Activated naive CD4-positive, alpha-beta T cell treated with anti-CD3 and anti-CD28 coated beads for 36 hours (primary cell): ENCODE results near the gene SRRM5. TPM values are rescaled to one million over a fixed set of nuclear protein-coding genes. Genes with fewer than 3 reads are reported as not detected.
"Not testable (repeated sequence)": the region's sequence is repeated elsewhere in the genome, so short reads cannot be mapped to it uniquely, and the experiment has no call there.

Source experiments
- CTCF ChIA-PET: fragments of 350-600 bp; sonication (Branson Sonifier 250); formaldehyde crosslinking; loops from one replicate; lab custom pipeline; 2021; ENCODE audit warnings: antibody characterized with exemption; lab: Charles Lee
- DNase-seq: peaks from one replicate; pipeline ENCODE4 v3.0.0-alpha.2; 2020
- H3K27ac Mint-ChIP-seq: one replicate; pipeline ENCODE4 v1.8.0; 2021; ENCODE audit warnings: mild to moderate bottlenecking, mixed read lengths
- H3K27me3 Mint-ChIP-seq: one replicate; pipeline ENCODE4 v1.8.0; 2021; ENCODE audit warnings: low read depth, mixed read lengths
- H3K36me3 Mint-ChIP-seq: one replicate; pipeline ENCODE4 v1.8.0; 2021; ENCODE audit warnings: low read depth, mixed read lengths
- H3K4me1 Mint-ChIP-seq: one replicate; pipeline ENCODE4 v1.8.0; 2021; ENCODE audit warnings: low read depth, mixed read lengths
- H3K4me3 Mint-ChIP-seq: one replicate; pipeline ENCODE4 v1.8.0; 2021; ENCODE audit warnings: mild to moderate bottlenecking, moderate library complexity, mixed read lengths
- H3K9me3 Mint-ChIP-seq: one replicate; pipeline ENCODE4 v1.8.0; 2021; ENCODE audit warnings: mixed read lengths
- intact Hi-C: fragments of 100-400 bp; cut with micrococcal nuclease; formaldehyde crosslinking; loops from one replicate; pipeline ENCODE4 v1.15.1; 2023
- total RNA-seq, 2 experiments: library from RNA; stranded (reverse); gene quantifications; one replicate each; pipeline ENCODE4 v1.2.3, GENCODE V29; 2021

Gene SRRM5
- total RNA-seq, 2 experiments from 2014 or later: 0.21 to 0.27 TPM

DNA sequence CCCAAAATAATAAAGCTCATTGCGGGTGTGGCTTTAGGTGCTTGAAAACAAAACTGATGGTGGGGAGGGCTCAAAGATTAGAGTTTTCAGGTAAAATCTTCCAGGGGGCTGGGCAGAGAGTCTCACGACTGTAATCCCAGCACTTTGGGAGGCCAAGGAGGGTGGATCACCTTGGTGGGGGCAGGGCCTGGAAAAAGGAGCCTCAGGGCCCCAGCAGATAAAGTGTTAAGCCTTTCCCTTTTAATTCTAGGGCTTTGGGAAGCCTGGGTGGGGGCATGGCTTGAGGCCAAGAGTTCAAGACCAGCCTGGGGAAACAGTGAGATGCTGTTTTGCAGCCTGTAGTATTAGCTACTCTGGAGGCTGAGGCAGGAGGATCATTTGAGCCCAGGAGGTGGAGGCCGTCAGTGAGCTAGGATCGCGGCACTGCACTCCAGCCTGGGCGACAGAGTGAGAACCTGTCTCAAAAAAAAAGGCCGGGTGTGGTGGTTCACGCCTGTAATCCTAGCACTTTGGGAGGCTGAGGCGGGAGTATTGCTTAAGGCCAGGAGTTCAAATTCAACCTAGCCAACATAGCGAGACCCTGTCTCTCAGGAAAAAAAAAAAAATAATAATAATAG, 17.7 kb upstream of the SRRM5 start:
- Mint-ChIP-seq H3K27ac (no peak overlapping the region), H3K27me3 (no peaks in the 10 kb centered on the region), H3K36me3 (peaks cover 18% of the 10 kb centered on the region), H3K4me3 (peak overlapping the region; percentile 93), H3K9me3 (no peaks in the 10 kb centered on the region), H3K4me1 (peaks cover 33% of the 10 kb centered on the region)
- CTCF ChIA-PET: interaction anchor here (0.6 to 5.8 kb wide), 34 partner anchors 9 to 557 kb away, joined by 3 to 95 read pairs (median 7); partner anchors contain the start of genes ETHE1, PINLYP, XRCC1 and ZNF575
- intact Hi-C loops: loop anchor here (1.0 kb wide), 2 partner anchors 39 to 147 kb away; no protein-coding TSS in a partner anchor
- DNase-seq: no peak

DNA sequence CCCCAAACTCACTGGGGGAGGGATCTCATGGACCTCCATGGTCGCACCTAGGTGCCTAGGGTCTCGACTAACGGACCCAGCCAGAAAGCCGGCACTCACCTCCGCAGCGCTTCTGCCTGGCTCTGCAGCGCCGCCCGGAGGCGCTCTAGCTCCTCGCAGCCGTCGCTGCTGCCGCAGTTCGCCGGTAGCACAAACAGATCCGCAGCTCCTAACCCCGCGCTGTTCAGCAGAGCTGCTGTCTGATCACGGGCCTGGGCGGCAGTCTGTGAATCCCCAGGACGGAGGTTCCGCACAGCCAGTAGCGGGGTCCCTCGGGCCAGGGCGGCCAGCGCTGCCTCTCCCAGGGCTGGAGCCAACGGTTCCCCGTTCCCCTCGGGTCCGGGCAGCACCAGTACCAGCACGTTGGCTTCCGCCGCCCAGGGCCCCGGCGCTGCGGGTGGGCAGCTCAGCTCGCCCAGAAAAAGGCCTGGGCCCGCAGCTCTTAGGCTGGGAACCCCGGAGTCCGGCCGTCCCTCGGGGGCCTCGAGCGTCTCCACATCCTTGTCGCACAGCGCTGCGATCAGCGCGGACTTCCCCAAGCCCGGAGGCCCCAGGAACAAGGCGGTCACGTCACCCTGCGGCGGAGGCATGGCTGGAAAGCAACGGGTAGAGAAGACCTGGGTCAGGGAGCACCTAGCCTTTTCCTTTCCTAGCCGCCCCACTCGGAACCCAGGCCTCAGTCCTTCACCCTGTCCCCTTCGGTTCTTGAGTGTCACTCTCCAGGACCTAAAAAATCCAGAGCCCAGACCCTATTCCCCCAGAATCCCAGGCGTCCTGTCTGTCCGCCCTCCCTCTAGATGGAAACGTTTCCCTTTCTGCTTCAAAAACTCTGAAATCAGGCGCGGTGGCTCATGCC, 16.9 kb upstream of the SRRM5 start:
- Mint-ChIP-seq H3K36me3 (peaks cover 15% of the 10 kb centered on the region), H3K27me3 (no peaks in the 10 kb centered on the region), H3K27ac (peak overlapping the region; percentile 97), H3K4me3 (peak overlapping the region; percentile 93), H3K4me1 (peaks cover 29% of the 10 kb centered on the region), H3K9me3 (no peaks in the 10 kb centered on the region)
- CTCF ChIA-PET: interaction anchor here (0.6 to 5.8 kb wide), 35 partner anchors 8 to 556 kb away, joined by 3 to 95 read pairs (median 7); partner anchors contain the start of genes ETHE1, PINLYP, XRCC1 and ZNF575
- peak; percentile 83 for DNase-seq
- intact Hi-C loops: loop anchor here (1.0 kb wide), 2 partner anchors 40 to 148 kb away; no protein-coding TSS in a partner anchor

DNA sequence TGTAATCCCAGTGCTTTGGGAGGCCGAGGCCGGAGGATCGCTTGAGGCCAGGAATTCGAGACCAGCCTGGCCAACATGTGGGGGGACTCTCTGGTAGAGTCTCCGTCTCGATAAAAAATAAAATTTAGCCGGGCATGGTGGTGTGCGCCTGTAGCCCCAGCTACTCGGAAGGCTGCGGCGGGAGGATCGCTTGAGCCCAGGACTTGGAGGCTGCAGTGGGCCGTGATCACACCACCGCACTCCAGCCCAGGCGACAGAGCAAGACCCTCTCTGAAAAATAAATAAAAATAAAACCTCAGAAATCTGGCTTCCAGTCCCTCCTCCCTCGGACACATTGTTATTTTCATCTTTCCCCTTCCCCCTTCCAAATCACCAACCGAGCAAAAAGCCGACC, 16.3 kb upstream of the SRRM5 start:
- peaks cover 14% of the 10 kb centered on the region for H3K36me3 Mint-ChIP-seq
- no peaks in the 10 kb centered on the region for H3K9me3 Mint-ChIP-seq
- intact Hi-C loops: no loop called here
- no peaks in the 10 kb centered on the region for H3K27me3 Mint-ChIP-seq
- peaks cover 29% of the 10 kb centered on the region for H3K4me1 Mint-ChIP-seq
- no peak for DNase-seq
- peak overlapping the region; percentile 93 for H3K4me3 Mint-ChIP-seq
- H3K27ac Mint-ChIP-seq: peak overlapping the region; percentile 97
- CTCF ChIA-PET: interaction anchor here (0.7 to 5.8 kb wide), 11 partner anchors 9 to 214 kb away, joined by 3 to 95 read pairs (median 9); no protein-coding TSS in a partner anchor

DNA sequence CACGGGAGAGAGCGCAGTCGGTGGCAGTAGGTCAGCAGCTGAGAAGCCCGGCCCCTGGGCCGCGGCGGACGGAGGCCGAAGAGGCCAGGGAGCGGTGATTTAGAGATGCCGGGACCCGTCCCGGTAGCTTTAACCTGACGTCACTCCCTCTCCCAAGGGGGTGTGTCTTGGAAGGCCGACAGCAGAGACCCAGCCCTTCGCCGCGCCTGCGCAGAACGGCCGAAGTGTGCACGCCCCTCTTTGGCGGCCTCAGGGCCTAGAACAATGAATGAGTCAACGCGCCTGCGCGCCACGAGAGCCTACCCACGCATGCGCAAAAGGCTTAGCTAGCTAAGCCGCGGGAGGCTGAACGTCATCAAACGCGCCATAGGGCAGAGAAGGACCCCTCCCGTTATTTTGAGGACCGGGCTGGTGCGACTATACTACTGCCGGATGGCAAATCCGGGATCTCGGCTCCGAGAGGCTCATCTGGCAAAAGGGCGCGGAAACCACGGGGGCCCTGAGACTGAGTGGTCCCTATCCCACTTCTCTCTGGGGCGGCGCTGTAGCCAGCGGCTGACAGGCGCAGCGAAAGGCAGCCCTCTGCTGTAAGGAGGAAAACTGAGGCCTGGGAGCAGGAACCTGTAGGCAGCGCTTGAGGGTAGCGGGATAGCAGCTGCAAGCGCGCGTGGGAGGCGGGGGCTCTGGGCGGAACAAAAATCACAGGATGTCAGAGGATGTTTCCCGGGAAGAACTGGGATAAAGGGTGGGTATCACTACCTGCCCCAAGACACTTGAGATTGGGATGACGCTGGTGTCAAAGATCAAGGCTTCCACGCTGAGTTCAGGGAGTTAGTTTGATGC, 15.7 kb upstream of the SRRM5 start, which contains the start of the genes IRGQ and ZNF576:
IRGQ (minus strand) TSS at position 136 of the 843 bp plus-strand sequence. CDS start 796 bp downstream, outside the sequence.
ZNF576 (plus strand) TSS at position 597 of the 843 bp plus-strand sequence. CDS start 514 bp downstream, outside the sequence.
- H3K9me3 Mint-ChIP-seq: no peaks in the 10 kb centered on the region
- H3K4me3 Mint-ChIP-seq: peak within 1 kb of the TSS; percentile 93
- intact Hi-C loops: loop anchor here (1.0 kb wide), 11 partner anchors 21 to 189 kb away; partner anchors contain the start of genes PHLDB3, PINLYP, SMG9 and XRCC1
- CTCF ChIA-PET: interaction anchor here (0.7 to 5.8 kb wide), 9 partner anchors 25 to 214 kb away, joined by 3 to 95 read pairs (median 7); no protein-coding TSS in a partner anchor
- H3K36me3 Mint-ChIP-seq: peaks cover 10% of the 10 kb centered on the region
- peaks cover 29% of the 10 kb centered on the region for H3K4me1 Mint-ChIP-seq
- peak within 1 kb of the TSS; percentile 97 for H3K27ac Mint-ChIP-seq
- peak; percentile 100 for DNase-seq
- H3K27me3 Mint-ChIP-seq: no peaks in the 10 kb centered on the region

DNA sequence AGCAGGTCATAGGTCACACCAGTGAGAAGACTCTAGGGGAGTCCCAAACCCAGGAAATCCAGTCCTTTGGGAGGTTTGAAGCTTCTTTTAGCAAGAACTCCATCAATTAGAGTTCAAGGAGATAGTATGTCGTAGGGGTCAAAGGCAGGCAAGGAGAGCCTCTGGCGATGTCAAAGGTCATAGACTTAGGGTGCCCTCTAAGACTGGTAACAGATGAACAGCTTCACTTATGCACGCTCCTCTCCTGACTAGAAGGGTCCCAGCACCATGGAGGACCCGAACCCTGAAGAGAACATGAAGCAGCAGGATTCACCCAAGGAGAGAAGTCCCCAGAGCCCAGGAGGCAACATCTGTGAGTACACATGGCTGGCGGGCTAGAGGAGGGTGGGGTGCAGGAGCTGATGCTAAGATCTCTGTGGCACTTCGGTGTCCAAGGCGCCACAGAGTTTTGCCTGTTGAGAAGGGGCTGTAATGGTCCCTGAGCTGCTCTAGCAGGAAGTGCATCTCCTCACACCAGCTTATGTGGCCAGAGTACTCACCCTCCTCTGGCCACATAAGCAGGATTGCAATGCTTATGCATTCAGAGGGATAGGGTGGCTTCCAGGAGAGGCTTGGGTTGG, 14.9 kb upstream of the SRRM5 start:
- CTCF ChIA-PET: interaction anchor here (0.7 to 5.8 kb wide), 5 partner anchors 32 to 150 kb away, joined by 3 to 95 read pairs (median 5); no protein-coding TSS in a partner anchor
- Mint-ChIP-seq H3K27me3 (no peaks in the 10 kb centered on the region), H3K4me3 (peak overlapping the region; percentile 93), H3K4me1 (peaks cover 29% of the 10 kb centered on the region), H3K36me3 (peaks cover 11% of the 10 kb centered on the region), H3K9me3 (no peaks in the 10 kb centered on the region), H3K27ac (peak overlapping the region; percentile 97)
- intact Hi-C loops: loop anchor here (1.0 kb wide), 11 partner anchors 22 to 188 kb away; partner anchors contain the start of genes PHLDB3, PINLYP, SMG9 and XRCC1
- peak; percentile 12 for DNase-seq

DNA sequence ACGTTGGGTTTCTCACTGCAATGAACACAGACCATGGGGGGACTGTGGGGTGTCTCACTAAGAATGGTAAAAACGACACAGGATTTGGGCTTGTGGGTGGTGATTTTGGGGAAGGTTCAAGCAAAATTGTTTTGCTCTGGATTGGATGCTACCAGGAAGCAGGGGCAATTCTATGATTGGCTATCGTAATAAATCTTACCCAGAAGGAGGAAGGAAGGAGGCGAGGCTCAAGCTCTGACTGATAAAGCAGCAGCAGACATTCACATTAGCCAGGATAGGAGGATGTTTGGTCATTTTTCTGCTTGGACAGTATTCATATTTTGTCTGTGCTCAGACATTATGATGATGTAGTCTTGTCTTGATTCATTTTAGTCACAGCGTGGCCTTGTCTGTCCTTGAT, 14.0 kb upstream of the SRRM5 start:
- Mint-ChIP-seq H3K27ac (peak overlapping the region; percentile 97), H3K9me3 (no peaks in the 10 kb centered on the region), H3K27me3 (no peaks in the 10 kb centered on the region), H3K4me1 (peaks cover 27% of the 10 kb centered on the region), H3K4me3 (peak overlapping the region; percentile 93), H3K36me3 (peaks cover 8% of the 10 kb centered on the region)
- intact Hi-C loops: no loop called here
- DNase-seq: no peak
- CTCF ChIA-PET: interaction anchor here (0.7 to 5.8 kb wide), 2 partner anchors 43 to 71 kb away, joined by 3 to 95 read pairs; no protein-coding TSS in a partner anchor

DNA sequence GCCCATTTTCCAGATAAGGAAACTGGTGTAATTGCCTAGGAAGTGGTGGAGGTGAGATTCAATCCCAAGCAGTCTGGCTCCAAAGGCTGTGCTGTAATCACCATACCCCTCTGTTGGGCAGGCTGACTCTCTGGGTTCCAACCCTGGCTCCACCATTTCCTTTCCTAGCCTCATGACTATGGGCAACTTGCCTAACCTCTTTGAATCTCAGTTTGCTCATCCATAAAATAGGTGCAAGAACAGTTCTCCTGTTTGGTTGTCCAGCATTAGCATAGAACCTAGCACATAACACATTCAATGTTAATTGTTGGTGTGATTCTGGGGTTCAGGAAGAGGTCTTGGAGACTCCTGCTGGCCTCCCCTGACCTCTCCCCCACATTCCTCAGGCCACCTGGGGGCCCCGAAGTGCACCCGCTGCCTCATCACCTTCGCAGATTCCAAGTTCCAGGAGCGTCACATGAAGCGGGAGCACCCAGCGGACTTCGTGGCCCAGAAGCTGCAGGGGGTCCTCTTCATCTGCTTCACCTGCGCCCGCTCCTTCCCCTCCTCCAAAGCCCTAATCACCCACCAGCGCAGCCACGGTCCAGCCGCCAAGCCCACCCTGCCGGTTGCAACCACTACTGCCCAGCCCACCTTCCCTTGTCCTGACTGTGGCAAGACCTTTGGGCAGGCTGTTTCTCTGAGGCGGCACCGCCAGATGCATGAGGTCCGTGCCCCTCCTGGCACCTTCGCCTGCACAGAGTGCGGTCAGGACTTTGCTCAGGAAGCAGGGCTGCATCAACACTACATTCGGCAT, 13.2 kb upstream of the SRRM5 start:
- DNase-seq: no peak
- Mint-ChIP-seq H3K4me1 (peaks cover 22% of the 10 kb centered on the region), H3K9me3 (no peaks in the 10 kb centered on the region), H3K27ac (no peak overlapping the region), H3K27me3 (no peaks in the 10 kb centered on the region), H3K4me3 (no peak overlapping the region), H3K36me3 (peaks cover 4% of the 10 kb centered on the region)
- intact Hi-C loops: no loop called here
- CTCF ChIA-PET: interaction anchor here (0.7 kb wide), 1 partner anchor 152 kb away, joined by 3 read pairs; no protein-coding TSS in a partner anchor

DNA sequence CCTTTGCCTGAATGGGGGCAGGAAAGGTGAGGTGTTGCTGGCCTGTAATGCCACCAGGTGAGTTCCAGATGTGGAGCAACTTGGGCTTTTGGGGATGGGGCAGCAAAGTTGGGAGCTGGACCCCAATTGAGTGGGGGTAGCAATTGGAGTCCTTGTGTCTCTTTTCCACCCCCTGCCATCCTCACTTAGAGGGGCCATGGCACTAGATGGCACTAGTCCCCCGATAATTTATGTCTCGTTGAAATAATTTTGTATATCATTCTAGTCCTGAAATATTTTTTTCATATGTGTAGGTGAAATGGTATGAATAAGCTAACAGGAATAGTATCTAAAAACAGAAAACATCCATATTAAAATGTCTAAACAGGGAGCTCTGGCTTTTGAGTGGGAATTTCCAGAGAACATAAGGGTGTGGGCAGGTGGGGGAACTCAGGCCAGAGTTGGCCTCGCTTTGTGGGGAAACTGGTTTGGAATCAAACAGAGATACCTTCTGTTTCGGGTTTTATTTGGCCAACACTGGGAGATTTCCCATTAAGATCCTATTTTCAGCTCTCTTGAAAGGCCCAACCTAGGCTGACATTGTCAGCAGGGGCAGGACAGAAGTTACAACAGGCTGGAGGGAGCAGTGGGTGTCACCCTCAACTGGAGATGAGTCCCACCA, 12.1 kb upstream of the SRRM5 start:
- Mint-ChIP-seq H3K4me3 (no peak overlapping the region), H3K36me3 (peaks cover 2% of the 10 kb centered on the region), H3K27ac (no peak overlapping the region), H3K27me3 (no peaks in the 10 kb centered on the region), H3K9me3 (no peaks in the 10 kb centered on the region), H3K4me1 (peaks cover 16% of the 10 kb centered on the region)
- CTCF ChIA-PET: interaction anchor here (0.7 to 1.0 kb wide), 2 partner anchors 153 kb away, joined by 3 read pairs; no protein-coding TSS in a partner anchor
- intact Hi-C loops: no loop called here
- no peak for DNase-seq

DNA sequence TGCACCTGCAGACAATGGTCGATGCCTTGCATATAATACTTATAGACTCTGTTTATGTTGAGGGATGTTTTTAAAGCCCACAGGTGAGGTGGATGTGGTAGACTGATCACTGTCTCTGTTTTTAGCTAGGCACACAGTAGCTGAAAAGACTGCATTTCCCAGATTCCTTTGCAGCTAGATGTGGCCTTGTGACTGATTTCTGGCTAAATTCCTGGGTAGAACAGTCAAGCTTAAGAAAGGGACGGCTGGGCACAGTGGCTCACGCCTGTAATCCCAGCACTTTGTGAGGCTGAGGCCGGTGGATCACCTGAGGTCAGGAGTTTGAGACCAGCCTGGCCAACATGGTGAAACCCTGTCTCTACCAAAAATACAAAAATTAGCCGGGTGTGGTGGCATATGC, 11.6 kb upstream of the SRRM5 start:
- H3K9me3 Mint-ChIP-seq, H3K4me3 Mint-ChIP-seq, H3K36me3 Mint-ChIP-seq, DNase-seq, H3K27ac Mint-ChIP-seq, H3K27me3 Mint-ChIP-seq, intact Hi-C loops: not testable (repeated sequence)
- CTCF ChIA-PET: interaction anchor here (1.0 kb wide), 1 partner anchor 153 kb away, joined by 3 read pairs; no protein-coding TSS in a partner anchor
- H3K4me1 Mint-ChIP-seq: peaks cover 16% of the 10 kb centered on the region
